RPMI8226 (cell line): ENCODE data around the gene HES3.

Experiments
- DNase-seq: peaks from one replicate; pipeline ENCODE4 v3.0.0-alpha.2; 2015

Gene HES3

GRCh38 chr1:6281511-6282402, 37.8 kb downstream of the HES3 start:
- DNase-seq = no peak

GRCh38 chr1:6282577-6283270, 38.7 kb downstream of the HES3 start:
- DNase-seq = no peak

- DNase-seq = no peak
Observed at GRCh38 chr1:6285336-6285735, 41.4 kb downstream of the HES3 start.

GRCh38 chr1:6286266-6286665, 42.3 kb downstream of the HES3 start:
- no peak for DNase-seq

GRCh38 chr1:6287029-6287428, 43.0 kb downstream of the HES3 start:
- DNase-seq = no peak

GRCh38 chr1:6287431-6287886, 43.5 kb downstream of the HES3 start:
- no peak for DNase-seq

- no peak for DNase-seq
Observed at GRCh38 chr1:6288026-6288425, 44.0 kb downstream of the HES3 start.

GRCh38 chr1:6288665-6289064, 44.7 kb downstream of the HES3 start:
- DNase-seq = no peak

- DNase-seq = no peak
Observed at GRCh38 chr1:6292102-6292501, 48.1 kb downstream of the HES3 start.

GRCh38 chr1:6294080-6294889, 50.3 kb downstream of the HES3 start:
- DNase-seq = no peak

- no peak for DNase-seq
Observed at GRCh38 chr1:6294890-6295556, 51.0 kb downstream of the HES3 start.
